HG03460 (cell line): ENCODE results near the gene ZNF23.

Source experiments
- ATAC-seq: cut with Tn5 transposase; IDR thresholded peaks from one replicate; pipeline ENCODE4 v1.9.1; 2021; ENCODE audit not compliant: unreplicated experiment

The ZNF23 gene

GRCh38 chr16:71428385-71428784, 33.7 kb downstream of the ZNF23 start:
- no peak for ATAC-seq

- ATAC-seq: no peak
Measured at GRCh38 chr16:71426880-71427615, 35.0 kb downstream of the ZNF23 start.

- ATAC-seq: peak; percentile 53
Measured at GRCh38 chr16:71426069-71426879, 35.8 kb downstream of the ZNF23 start.

GRCh38 chr16:71425746-71426068, 36.3 kb downstream of the ZNF23 start:
- ATAC-seq: no peak

DNA sequence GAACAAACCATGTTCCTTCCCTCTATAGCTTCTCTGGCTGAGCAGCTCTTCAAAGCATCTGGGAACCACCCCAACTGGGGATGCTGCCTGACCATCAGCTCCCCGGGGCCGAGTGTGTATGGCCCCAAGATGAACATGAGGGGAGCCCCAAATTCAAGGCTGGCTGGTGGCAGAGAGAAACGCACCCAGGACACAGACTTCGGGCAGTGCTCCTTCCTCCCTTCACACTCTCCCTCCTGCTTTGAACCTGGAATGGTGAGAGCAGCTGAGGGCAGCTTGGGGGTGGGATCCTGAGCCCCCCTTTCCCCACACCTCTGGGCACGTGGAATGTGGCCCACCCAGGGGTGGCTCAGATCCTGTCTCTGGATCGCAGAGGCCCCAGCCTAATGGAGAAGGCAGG, 37.4 kb downstream of the ZNF23 start:
- no peak for ATAC-seq

DNA sequence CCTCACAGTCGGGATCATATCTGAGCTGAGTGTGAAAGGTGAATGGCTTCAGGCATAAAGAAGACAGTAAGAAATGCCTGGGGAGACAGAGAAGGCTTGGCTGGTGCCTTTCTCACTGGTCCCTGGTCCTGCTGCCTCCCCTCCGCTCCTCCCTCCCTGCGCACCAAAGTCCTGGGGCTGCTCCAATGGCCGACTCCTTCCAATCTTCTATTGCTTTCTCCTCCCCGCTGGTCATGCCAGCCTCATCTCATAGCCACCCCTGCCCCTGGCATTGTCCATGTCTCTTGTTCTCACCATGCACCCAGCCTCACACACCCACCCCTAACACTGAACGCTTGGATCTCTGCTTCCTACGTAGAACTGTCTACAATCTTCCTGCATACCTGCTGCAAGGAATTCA, 38.2 kb downstream of the ZNF23 start:
- no peak for ATAC-seq

- ATAC-seq: no peak
Measured at GRCh38 chr16:71423016-71423415, 39.0 kb downstream of the ZNF23 start.

- no peak for ATAC-seq
Measured at GRCh38 chr16:71421911-71422310, 40.1 kb downstream of the ZNF23 start.

- no peak for ATAC-seq
Measured at GRCh38 chr16:71414038-71414437, 48.0 kb downstream of the ZNF23 start.

DNA sequence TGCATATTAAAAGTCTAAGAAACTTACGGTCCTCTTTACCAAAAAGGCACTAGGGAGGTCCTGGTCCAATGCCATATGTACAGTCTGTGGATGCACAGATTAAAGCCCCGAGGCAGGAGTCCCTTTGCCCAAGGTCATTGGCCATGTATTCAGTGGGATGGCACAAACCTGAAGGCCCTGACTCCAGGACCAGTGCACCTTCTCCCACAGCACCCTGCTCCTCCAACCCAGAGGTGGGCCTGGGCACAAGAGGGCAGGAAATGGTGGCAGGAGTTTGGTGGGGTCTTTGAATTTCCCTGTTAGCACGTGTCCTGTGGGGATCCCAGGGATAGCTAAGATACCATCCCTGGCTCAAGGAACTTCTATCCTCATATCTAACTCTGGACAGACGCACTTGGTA, 48.7 kb downstream of the ZNF23 start:
- ATAC-seq: no peak

DNA sequence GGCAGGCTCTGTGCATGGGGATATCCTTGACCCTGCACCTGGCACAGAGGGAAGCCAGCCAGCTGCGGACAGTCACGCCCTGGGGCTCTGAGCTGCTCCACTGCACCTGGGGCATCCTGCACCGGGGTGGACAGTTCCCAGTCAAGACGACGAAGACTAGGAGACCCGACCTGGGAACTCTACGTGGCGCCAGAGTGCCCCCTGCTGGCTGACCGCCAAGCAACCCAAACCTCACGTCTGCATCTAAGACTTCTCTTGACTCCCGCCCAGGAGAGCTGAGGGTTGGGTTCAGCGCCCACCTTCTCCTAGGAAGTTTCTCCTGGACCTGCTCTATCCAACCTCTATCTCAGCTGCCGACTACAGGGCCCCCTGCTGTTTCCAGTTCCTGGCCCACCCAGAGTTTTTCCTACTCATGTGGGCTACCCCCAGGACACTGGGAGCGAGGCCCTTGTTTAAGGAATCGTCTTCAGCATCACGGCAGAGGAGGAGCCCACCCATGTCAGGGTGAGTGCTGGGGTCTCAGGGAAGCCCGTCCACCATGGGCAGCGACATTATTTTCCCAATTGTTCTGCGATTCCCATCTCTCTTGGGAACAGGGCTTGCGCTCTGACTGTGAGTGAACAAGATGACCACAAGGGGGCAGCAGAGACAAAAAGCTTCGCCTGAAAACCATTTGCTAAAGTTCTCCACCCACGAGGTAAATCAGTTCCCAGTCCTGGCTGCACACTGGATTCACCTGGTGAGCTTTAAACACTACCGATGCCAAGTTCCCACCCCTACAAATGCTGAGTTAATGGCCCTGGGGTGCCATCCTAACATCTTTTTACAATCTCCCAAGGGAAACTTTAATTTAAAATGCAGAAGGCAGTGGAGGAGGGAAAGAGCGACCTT, 49.5 kb downstream of the ZNF23 start:
- ATAC-seq: no peak

DNA sequence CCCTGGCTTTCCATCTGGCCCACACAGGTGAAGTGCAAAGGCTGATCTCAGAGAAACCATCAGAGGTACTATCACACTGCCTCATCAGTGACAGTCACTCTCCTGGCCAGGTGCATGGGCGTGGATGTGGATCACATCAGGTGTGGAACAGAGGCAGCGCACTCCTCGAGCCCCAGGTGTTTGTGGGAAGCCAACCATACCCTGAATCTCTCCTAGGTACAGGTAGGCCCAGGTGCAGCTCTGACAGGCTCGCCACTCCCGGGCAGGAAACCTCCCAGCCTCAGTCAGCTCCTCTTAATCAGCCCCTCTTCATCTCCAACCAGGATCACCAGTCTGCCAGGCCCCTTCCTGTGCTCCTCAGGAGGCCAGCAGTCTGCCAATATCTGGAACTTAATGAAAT, 51.9 kb downstream of the ZNF23 start:
- no peak for ATAC-seq

- ATAC-seq: no peak
Measured at GRCh38 chr16:71409011-71409775, 52.9 kb downstream of the ZNF23 start.

- no peak for ATAC-seq
Measured at GRCh38 chr16:71408536-71408935, 53.5 kb downstream of the ZNF23 start.

GRCh38 chr16:71407731-71408130, 54.3 kb downstream of the ZNF23 start:
- ATAC-seq: no peak

- no peak for ATAC-seq
Measured at GRCh38 chr16:71406724-71407123, 55.3 kb downstream of the ZNF23 start.

DNA sequence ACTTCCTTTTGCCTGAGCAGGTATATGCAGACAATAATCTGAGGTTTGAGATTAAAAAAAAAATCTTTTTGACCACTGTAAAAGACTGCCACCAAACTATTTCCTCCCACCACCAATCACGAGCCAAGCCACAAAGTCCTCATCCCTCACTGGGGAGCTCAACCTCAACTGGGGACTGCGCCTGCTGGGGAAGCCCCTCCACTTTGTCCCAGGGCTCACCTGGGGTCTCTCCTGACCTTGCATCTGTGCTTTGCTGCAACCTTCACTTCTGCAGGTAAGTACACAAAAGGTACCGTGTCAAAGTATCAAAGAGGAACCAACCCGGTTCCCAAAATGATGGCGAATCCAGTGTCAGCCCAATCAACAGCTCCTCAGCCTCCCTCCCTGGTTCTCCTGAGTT, 55.7 kb downstream of the ZNF23 start:
- ATAC-seq: no peak

DNA sequence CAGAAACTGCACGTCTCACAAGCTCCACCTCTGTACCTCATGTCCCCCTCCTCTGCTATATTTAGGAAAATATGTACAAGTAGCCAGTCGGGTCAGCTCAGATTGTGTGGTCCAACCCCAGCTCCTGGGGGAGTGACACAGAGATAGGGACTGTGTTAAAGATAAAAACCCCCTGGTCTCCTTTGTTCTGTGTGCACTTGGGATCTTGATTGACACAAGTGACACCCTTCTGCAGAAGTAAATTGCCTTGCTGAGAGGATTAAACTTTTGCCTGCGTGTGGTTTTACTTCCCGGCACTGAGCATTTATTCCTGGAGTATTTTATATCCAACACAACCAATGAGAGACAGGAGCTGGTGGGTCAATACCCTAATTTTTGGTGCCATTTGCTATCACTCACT, 57.7 kb downstream of the ZNF23 start:
- ATAC-seq: no peak

DNA sequence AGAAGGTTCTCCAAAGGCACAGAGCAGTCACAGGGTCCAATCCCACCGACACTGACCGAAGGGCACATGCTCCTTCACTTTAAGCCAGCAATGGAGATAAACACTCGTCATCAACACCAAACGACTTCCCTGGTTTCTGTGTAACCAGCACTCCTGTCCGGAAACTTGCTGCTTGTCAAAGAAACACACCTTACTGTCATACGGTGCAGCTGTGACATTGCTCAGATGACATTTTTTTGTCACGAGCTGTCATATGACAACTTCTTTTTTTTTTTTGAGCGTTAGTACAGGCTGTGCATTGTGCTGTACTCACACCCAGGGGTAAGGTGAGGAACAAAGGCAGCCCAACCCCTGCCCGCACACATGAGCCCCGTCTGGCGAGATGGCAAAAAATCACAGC, 59.4 kb downstream of the ZNF23 start:
- ATAC-seq: no peak

GRCh38 chr16:71402007-71402406, 60.0 kb downstream of the ZNF23 start:
- ATAC-seq: no peak
